Chondrocyte (in vitro differentiated cells): Measurements from ENCODE around the gene C22orf42. TPM values are rescaled to one million over a fixed set of nuclear protein-coding genes. Genes with fewer than 3 reads are reported as not detected.

Experiments
- DNase-seq: peaks from one replicate; pipeline ENCODE4 v3.0.0; 2021; ENCODE audit warnings: mixed read lengths, low spot score
- H3K27ac Mint-ChIP-seq: one replicate; pipeline ENCODE4 v1.8.0; 2021; ENCODE audit warnings: mild to moderate bottlenecking, moderate library complexity, mixed read lengths; ENCODE audit not compliant: unreplicated experiment
- H3K27me3 Mint-ChIP-seq: 2 replicates; pipeline ENCODE4 v1.8.0; 2021; ENCODE audit warnings: low read depth, mixed read lengths
- H3K36me3 Mint-ChIP-seq: 2 replicates; pipeline ENCODE4 v1.8.0; 2021; ENCODE audit warnings: low read depth, mixed read lengths
- H3K4me1 Mint-ChIP-seq: 2 replicates; pipeline ENCODE4 v1.8.0; 2021; ENCODE audit warnings: low read depth, mild to moderate bottlenecking, mixed read lengths
- H3K4me3 Mint-ChIP-seq: one replicate; pipeline ENCODE4 v1.8.0; 2021; ENCODE audit warnings: mild to moderate bottlenecking, moderate library complexity, mixed read lengths; ENCODE audit not compliant: unreplicated experiment
- H3K9me3 Mint-ChIP-seq: 2 replicates; pipeline ENCODE4 v1.8.0; 2021; ENCODE audit warnings: low read depth, mixed read lengths
- total RNA-seq: library from RNA; stranded (reverse); gene quantifications from 3 replicates; pipeline ENCODE4 v1.2.1, GENCODE V29; 2021
- TF ChIP-seq, protein P1 (sequence below): fragments of 200-600 bp; sonication (generic); IDR thresholded peaks from 2 replicates; pipeline ENCODE4 v1.5.0; 2021; ENCODE audit warnings: antibody characterized with exemption, mild to moderate bottlenecking, moderate library complexity

Gene C22orf42
- total RNA-seq, 1 donor from 2014 or later = not detected

GRCh38 chr22:32122899-32123298 is 36.2 kb downstream of the C22orf42 start:
- Mint-ChIP-seq H3K4me3 (no peak overlapping the region), H3K27ac (no peak overlapping the region), H3K36me3 (no peaks in the 10 kb centered on the region), H3K27me3 (peaks cover 15% of the 10 kb centered on the region), H3K9me3 (no peaks in the 10 kb centered on the region), H3K4me1 (no peaks in the 10 kb centered on the region)
- TF ChIP-seq, protein P1, sequence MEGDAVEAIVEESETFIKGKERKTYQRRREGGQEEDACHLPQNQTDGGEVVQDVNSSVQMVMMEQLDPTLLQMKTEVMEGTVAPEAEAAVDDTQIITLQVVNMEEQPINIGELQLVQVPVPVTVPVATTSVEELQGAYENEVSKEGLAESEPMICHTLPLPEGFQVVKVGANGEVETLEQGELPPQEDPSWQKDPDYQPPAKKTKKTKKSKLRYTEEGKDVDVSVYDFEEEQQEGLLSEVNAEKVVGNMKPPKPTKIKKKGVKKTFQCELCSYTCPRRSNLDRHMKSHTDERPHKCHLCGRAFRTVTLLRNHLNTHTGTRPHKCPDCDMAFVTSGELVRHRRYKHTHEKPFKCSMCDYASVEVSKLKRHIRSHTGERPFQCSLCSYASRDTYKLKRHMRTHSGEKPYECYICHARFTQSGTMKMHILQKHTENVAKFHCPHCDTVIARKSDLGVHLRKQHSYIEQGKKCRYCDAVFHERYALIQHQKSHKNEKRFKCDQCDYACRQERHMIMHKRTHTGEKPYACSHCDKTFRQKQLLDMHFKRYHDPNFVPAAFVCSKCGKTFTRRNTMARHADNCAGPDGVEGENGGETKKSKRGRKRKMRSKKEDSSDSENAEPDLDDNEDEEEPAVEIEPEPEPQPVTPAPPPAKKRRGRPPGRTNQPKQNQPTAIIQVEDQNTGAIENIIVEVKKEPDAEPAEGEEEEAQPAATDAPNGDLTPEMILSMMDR = no peak
- DNase-seq = no peak

GRCh38 chr22:32120603-32121002 is 38.5 kb downstream of the C22orf42 start:
- DNase-seq = no peak

GRCh38 chr22:32119568-32120235 is 39.4 kb downstream of the C22orf42 start:
- Mint-ChIP-seq H3K4me1 (no peaks in the 10 kb centered on the region), H3K27me3 (peaks cover 35% of the 10 kb centered on the region), H3K27ac (no peak overlapping the region), H3K36me3 (no peaks in the 10 kb centered on the region), H3K4me3 (no peak overlapping the region), H3K9me3 (no peaks in the 10 kb centered on the region)
- DNase-seq = no peak
- TF ChIP-seq, protein P1 = no peak

More at GRCh38 chr22:32120603-32121002, 38.5 kb downstream of the C22orf42 start:
- H3K36me3 Mint-ChIP-seq = no peaks in the 10 kb centered on the region
- H3K4me1 Mint-ChIP-seq = no peaks in the 10 kb centered on the region
- H3K27ac Mint-ChIP-seq = no peak overlapping the region
- H3K4me3 Mint-ChIP-seq = no peak overlapping the region
- no peaks in the 10 kb centered on the region for H3K9me3 Mint-ChIP-seq
- TF ChIP-seq, protein P1 = no peak
- peaks cover 30% of the 10 kb centered on the region for H3K27me3 Mint-ChIP-seq

GRCh38 chr22:32112380-32112779 is 46.7 kb downstream of the C22orf42 start:
- Mint-ChIP-seq H3K36me3 (no peaks in the 10 kb centered on the region), H3K27ac (no peak overlapping the region)

GRCh38 chr22:32106930-32107329 is 52.2 kb downstream of the C22orf42 start:
- Mint-ChIP-seq H3K27me3 (peaks cover 12% of the 10 kb centered on the region), H3K4me1 (no peaks in the 10 kb centered on the region), H3K4me3 (no peak overlapping the region), H3K36me3 (no peaks in the 10 kb centered on the region), H3K9me3 (no peaks in the 10 kb centered on the region), H3K27ac (no peak overlapping the region)
- DNase-seq = no peak
- TF ChIP-seq, protein P1 = no peak

More at GRCh38 chr22:32112380-32112779, 46.7 kb downstream of the C22orf42 start:
- no peaks in the 10 kb centered on the region for H3K4me1 Mint-ChIP-seq
- no peak for DNase-seq
- H3K27me3 Mint-ChIP-seq = peaks cover 33% of the 10 kb centered on the region
- H3K4me3 Mint-ChIP-seq = no peak overlapping the region
- H3K9me3 Mint-ChIP-seq = no peaks in the 10 kb centered on the region
- TF ChIP-seq, protein P1 = no peak
